MM.1S (cell line): Measurements from ENCODE around the gene TSHZ2.

Experiments used
- DNase-seq: peaks from one replicate; pipeline ENCODE4 v3.0.0-alpha.2; 2015
- H2AFZ ChIP-seq: fragments of 300-600 bp; sonication (generic); 2 replicates; pipeline ENCODE4 v1.6.0; 2016; ENCODE audit warnings: antibody characterized with exemption, low read length
- H3F3A ChIP-seq: fragments of 300-600 bp; sonication (generic); 2 replicates; pipeline ENCODE4 v1.6.1; 2016; ENCODE audit warnings: mild to moderate bottlenecking, antibody characterized with exemption, low read length, moderate library complexity, mixed read lengths; ENCODE audit not compliant: insufficient read depth
- H3K27ac ChIP-seq: fragments of 300-600 bp; sonication (generic); 2 replicates; pipeline ENCODE4 v1.5.1; 2016; ENCODE audit warnings: mild to moderate bottlenecking, low read length
- H3K27me3 ChIP-seq: fragments of 300-600 bp; sonication (generic); replicated peaks from 2 replicates; pipeline ENCODE4 v1.6.0; 2016; ENCODE audit warnings: low read length; ENCODE audit not compliant: insufficient read depth
- H3K36me3 ChIP-seq: fragments of 300-600 bp; sonication (generic); replicated peaks from 2 replicates; pipeline ENCODE4 v1.6.1; 2016; ENCODE audit warnings: mild to moderate bottlenecking, low read length, mixed read lengths; ENCODE audit not compliant: insufficient read depth
- H3K4me1 ChIP-seq: fragments of 300-600 bp; sonication (generic); 2 replicates; pipeline ENCODE4 v1.6.1; 2016; ENCODE audit warnings: low read length, mixed read lengths
- H3K4me2 ChIP-seq: fragments of 300-600 bp; sonication (generic); 2 replicates; pipeline ENCODE4 v1.6.0; 2016; ENCODE audit warnings: low read depth, low read length
- H3K4me3 ChIP-seq: fragments of 300-600 bp; sonication (generic); 2 replicates; pipeline ENCODE4 v1.5.1; 2016; ENCODE audit warnings: low read length, mixed read lengths
- H3K79me2 ChIP-seq: fragments of 300-600 bp; sonication (generic); 2 replicates; pipeline ENCODE4 v1.6.1; 2016; ENCODE audit warnings: mixed run types, low read length, mixed read lengths
- H3K9ac ChIP-seq: fragments of 300-600 bp; sonication (generic); 2 replicates; pipeline ENCODE4 v1.6.1; 2016; ENCODE audit warnings: low read length, mixed read lengths
- H3K9me2 ChIP-seq: fragments of 300-600 bp; sonication (generic); replicated peaks from 2 replicates; pipeline ENCODE4 v1.6.1; 2016; ENCODE audit warnings: mild to moderate bottlenecking, low read length, mixed read lengths; ENCODE audit not compliant: insufficient read depth
- H3K9me3 ChIP-seq: fragments of 300-600 bp; sonication (generic); replicated peaks from 2 replicates; pipeline ENCODE4 v1.6.1; 2016; ENCODE audit warnings: mild to moderate bottlenecking, low read length, mixed read lengths; ENCODE audit not compliant: insufficient read depth
- H4K20me1 ChIP-seq: fragments of 300-600 bp; sonication (generic); 2 replicates; pipeline ENCODE4 v1.6.1; 2016; ENCODE audit warnings: mild to moderate bottlenecking, low read length, moderate library complexity, mixed read lengths; ENCODE audit not compliant: insufficient read depth
- EZH2 ChIP-seq: fragments of 300-600 bp; sonication (generic); optimal IDR thresholded peaks from 2 replicates; pipeline ENCODE3; 2017; ENCODE audit warnings: low read depth, mild to moderate bottlenecking, antibody characterized with exemption, low read length, mixed read lengths
- EZH2phosphoT487 ChIP-seq: fragments of 300-600 bp; sonication (generic); IDR thresholded peaks from 2 replicates; pipeline ENCODE4 v1.6.1; 2018; ENCODE audit warnings: antibody characterized with exemption, low read length
- TF ChIP-seq, protein P1 (sequence below): fragments of 300-600 bp; sonication (generic); IDR thresholded peaks from 2 replicates; pipeline ENCODE4 v1.5.1; 2016; ENCODE audit warnings: antibody characterized with exemption, low read length, mixed read lengths

TSHZ2 gene

DNA sequence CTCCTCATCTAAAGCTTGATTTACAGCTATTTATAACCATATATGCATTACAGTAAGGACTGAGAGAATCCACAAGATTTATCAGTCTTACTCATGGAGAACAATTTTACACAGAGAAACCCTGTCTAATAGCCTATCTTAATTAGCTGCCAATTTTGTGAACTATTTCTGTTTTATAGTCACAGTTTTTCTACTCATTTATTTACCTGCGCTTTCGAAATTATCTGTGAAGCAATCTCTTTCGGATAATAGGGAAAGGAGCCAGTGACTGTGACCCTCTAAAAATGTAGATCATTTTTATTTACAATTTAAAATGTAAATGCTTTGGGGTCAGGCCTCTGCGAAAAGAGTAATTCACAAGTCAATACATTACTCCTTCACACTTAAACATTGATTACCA, 98.1 kb downstream of the TSHZ2 start:
- H3K4me1 ChIP-seq = no peaks in the 10 kb centered on the region
- no peak for DNase-seq
- no peaks in the 10 kb centered on the region for H3F3A ChIP-seq
- H3K4me3 ChIP-seq = no peak overlapping the region
- H3K79me2 ChIP-seq = no peaks in the 10 kb centered on the region
- H3K27ac ChIP-seq = no peak overlapping the region
- H3K9me2 ChIP-seq = no peaks in the 10 kb centered on the region
- H3K9ac ChIP-seq = no peak overlapping the region
- no peaks in the 10 kb centered on the region for H3K27me3 ChIP-seq
- TF ChIP-seq EZH2phosphoT487 (no peak), EZH2 (no peak)
- TF ChIP-seq, protein P1, sequence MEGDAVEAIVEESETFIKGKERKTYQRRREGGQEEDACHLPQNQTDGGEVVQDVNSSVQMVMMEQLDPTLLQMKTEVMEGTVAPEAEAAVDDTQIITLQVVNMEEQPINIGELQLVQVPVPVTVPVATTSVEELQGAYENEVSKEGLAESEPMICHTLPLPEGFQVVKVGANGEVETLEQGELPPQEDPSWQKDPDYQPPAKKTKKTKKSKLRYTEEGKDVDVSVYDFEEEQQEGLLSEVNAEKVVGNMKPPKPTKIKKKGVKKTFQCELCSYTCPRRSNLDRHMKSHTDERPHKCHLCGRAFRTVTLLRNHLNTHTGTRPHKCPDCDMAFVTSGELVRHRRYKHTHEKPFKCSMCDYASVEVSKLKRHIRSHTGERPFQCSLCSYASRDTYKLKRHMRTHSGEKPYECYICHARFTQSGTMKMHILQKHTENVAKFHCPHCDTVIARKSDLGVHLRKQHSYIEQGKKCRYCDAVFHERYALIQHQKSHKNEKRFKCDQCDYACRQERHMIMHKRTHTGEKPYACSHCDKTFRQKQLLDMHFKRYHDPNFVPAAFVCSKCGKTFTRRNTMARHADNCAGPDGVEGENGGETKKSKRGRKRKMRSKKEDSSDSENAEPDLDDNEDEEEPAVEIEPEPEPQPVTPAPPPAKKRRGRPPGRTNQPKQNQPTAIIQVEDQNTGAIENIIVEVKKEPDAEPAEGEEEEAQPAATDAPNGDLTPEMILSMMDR = no peak
- H3K36me3 ChIP-seq = no peaks in the 10 kb centered on the region
- H3K9me3 ChIP-seq = no peaks in the 10 kb centered on the region
- H4K20me1 ChIP-seq = no peaks in the 10 kb centered on the region
- no peak overlapping the region for H3K4me2 ChIP-seq
- no peak overlapping the region for H2AFZ ChIP-seq

DNA sequence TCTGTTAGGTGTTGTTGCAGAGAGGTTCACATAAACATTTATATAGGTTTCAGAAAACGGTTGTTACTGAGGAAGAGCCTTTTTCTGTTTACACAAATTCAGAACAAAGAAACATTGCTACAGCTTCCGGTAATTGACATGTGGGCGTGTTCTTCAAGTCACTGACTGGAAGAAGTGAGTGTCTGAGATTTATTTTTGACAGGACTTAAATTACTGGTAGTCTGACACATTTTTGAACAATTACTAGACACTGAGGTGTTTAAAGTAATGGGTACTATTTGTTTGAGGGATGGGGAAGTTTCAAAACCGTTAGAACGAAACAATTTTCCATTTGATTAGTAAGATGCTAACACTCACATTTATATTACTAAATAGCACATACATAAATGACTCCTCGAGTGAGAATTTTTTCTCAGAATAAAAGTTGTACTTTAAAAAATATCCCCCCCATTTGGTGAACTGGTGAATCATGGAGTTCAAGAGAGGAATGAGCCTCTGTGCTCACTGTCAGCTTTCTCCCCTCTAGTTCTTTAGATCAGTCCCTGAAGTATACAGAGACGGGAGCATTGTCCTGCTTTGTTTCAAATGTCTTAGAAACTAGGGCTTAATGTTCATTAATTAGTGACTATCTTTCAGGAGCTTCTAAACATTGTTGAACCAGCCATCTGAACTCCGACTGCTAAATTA, 98.7 kb downstream of the TSHZ2 start:
- Histone ChIP-seq H3K9ac (no peak overlapping the region), H3K79me2 (no peaks in the 10 kb centered on the region), H3K36me3 (no peaks in the 10 kb centered on the region), H3K4me2 (no peak overlapping the region), H3K27ac (no peak overlapping the region), H3K27me3 (no peaks in the 10 kb centered on the region), H3F3A (no peaks in the 10 kb centered on the region), H3K4me3 (no peak overlapping the region), H3K4me1 (no peaks in the 10 kb centered on the region), H4K20me1 (no peaks in the 10 kb centered on the region), H3K9me2 (no peaks in the 10 kb centered on the region), H2AFZ (no peak overlapping the region), H3K9me3 (no peaks in the 10 kb centered on the region)
- TF ChIP-seq EZH2phosphoT487 (no peak), EZH2 (no peak)
- TF ChIP-seq, protein P1 = no peak
- DNase-seq = no peak

DNA sequence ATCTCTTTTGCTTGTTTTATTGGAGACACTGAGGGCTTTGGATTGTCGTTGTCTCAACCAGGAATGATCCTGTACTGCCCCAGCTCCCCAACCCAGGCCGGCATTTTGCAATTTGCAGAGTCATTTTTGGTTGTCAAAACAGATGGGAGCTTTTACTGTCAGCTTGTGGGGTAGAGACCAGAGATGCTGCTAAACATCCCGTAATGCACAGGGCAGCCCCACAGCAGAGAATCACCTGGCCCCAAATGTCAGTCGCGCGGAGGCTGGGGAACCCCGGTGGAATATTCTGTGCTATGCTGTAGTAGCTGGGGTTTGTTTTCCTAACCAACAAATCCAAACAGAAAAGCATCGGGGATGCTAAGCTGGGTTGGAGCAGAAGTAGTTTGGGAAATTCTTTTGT, 99.7 kb downstream of the TSHZ2 start:
- no peaks in the 10 kb centered on the region for H3K4me1 ChIP-seq
- H3K4me2 ChIP-seq = no peak overlapping the region
- TF ChIP-seq EZH2 (no peak), EZH2phosphoT487 (no peak)
- TF ChIP-seq, protein P1 = no peak
- no peaks in the 10 kb centered on the region for H3F3A ChIP-seq
- no peaks in the 10 kb centered on the region for H3K27me3 ChIP-seq
- H2AFZ ChIP-seq = no peak overlapping the region
- H3K4me3 ChIP-seq = no peak overlapping the region
- H3K36me3 ChIP-seq = no peaks in the 10 kb centered on the region
- H4K20me1 ChIP-seq = no peaks in the 10 kb centered on the region
- no peaks in the 10 kb centered on the region for H3K9me2 ChIP-seq
- no peaks in the 10 kb centered on the region for H3K9me3 ChIP-seq
- no peak overlapping the region for H3K9ac ChIP-seq
- H3K27ac ChIP-seq = no peak overlapping the region
- no peak for DNase-seq
- no peaks in the 10 kb centered on the region for H3K79me2 ChIP-seq
